ENCODE results near the gene CBLL2.
"Not testable (repeated sequence)": the region's sequence is repeated elsewhere in the genome, so short reads cannot be mapped to it uniquely, and the experiment has no call there.

Gene CBLL2, protein sequence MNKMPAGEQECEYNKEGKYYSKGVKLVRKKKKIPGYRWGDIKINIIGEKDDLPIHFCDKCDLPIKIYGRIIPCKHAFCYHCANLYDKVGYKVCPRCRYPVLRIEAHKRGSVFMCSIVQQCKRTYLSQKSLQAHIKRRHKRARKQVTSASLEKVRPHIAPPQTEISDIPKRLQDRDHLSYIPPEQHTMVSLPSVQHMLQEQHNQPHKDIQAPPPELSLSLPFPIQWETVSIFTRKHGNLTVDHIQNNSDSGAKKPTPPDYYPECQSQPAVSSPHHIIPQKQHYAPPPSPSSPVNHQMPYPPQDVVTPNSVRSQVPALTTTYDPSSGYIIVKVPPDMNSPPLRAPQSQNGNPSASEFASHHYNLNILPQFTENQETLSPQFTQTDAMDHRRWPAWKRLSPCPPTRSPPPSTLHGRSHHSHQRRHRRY

GRCh38 chrX:22272613-22273012 lies at the start of gene CBLL2:
Gene CBLL2, plus strand, starts transcription at chrX:22272913. Its CDS starts 79 bp downstream, at chrX:22272992.
- DNase-seq (ENCODE audit: low read depth in 2 of 2), result no peak

DNA sequence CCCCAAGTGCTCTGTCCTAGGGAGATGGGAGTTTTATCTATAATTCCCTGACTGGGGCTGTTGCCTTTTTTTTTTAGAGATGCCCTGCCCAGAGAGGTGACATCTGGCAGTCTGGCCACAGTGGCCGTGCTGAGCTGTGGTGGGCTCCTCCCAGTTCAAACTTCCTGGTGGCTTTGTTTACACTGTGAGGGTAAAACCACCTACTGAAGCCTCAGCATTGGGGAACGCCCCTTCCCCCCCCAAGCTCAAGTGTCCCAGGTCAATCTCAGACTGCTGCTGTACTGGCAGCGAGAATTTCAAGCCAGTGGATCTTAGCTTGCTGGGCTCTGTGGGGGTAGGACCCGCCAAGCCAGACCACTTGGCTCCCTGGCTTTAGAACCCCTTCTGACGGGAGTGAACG lies 38.3 kb upstream of the CBLL2 start:
- DNase-seq (ENCODE audit: low read depth in 2 of 2), result no peak

GRCh38 chrX:22237479-22237878 lies 35.2 kb upstream of the CBLL2 start:
- DNase-seq (ENCODE audit: low read depth in 2 of 2), result no peak

DNA sequence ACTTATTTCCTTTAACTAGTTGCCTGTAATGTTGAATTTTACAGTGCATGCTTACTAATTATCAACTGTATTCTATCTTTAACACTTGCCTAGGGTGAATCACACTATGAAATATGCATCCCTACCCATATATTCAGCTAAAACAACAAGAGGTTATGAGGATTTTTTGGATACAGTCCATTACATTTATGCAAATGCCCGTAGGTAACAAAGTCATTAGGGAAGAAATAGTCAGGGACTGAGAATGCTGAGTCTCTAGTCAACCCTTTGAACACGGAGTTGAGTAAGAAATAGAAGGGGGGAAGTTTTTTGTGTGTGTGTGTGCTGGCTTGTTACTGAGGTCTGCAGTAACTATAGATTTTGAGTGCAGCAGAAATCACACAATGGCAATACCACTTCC lies 26.1 kb upstream of the CBLL2 start:
- DNase-seq (ENCODE audit: low read depth in 2 of 2), result no peak

- no peak for DNase-seq (ENCODE audit: low read depth in 2 of 2)
Measured at GRCh38 chrX:22247169-22247568, 25.5 kb upstream of the CBLL2 start.

DNA sequence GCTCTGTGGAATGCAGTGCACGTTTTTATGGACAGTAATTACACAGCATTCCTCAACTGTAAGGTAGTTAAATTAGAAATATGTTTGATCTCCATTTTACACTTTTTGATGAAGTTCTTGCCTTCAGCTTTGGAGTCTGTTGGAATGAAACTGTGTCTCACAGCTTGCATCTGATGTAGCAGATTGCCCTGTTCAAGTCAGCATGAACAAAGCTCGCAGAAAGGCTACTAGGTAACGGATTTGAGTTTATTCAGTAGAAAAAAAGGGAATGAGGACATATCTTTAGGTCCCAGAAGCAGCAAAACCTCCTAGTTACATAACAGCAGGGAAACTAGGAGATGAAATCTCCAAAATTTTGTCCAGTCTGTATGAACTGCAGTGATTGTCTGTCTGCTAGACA lies 24.3 kb upstream of the CBLL2 start:
- no peak for DNase-seq (ENCODE audit: low read depth in 2 of 2)

- no peak for DNase-seq (ENCODE audit: low read depth in 2 of 2)
Measured at GRCh38 chrX:22249371-22249770, 23.3 kb upstream of the CBLL2 start.

DNA sequence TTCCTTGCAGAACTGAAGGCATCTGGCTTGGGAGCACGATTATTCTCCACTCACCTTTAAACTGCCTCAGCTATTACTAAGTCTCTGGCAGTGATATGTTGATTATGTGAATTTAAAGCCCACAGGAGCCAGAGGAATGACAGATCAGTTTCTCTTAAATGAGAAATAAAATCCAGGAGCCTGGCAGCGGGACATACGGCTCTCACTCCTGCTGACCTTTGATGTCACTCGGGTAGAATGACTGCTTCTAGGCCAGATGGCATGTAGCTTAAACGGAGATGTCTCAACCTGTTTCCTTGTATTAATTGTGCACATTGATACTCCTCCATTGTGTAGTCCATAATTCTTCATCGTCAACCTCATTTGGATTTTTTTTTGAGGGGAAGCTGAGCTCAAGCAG lies 4.0 kb upstream of the CBLL2 start:
- no peak for DNase-seq (ENCODE audit: low read depth in 2 of 2)

GRCh38 chrX:22273714-22274317 lies 1.1 kb downstream of the CBLL2 start:
- DNase-seq (ENCODE audit: low read depth in 2 of 2), result no peak

- no peak for DNase-seq (ENCODE audit: low read depth in 2 of 2)
Measured at GRCh38 chrX:22276781-22277180, 4.1 kb downstream of the CBLL2 start.

- DNase-seq (ENCODE audit: low read depth in 2 of 2), result no peak
Measured at GRCh38 chrX:22278375-22278774, 5.7 kb downstream of the CBLL2 start.

GRCh38 chrX:22289209-22289608 lies 16.5 kb downstream of the CBLL2 start:
- DNase-seq (ENCODE audit: low read depth in 2 of 2), result not testable (repeated sequence)

- no peak for DNase-seq (ENCODE audit: low read depth in 2 of 2)
Measured at GRCh38 chrX:22296871-22297270, 24.2 kb downstream of the CBLL2 start.

- DNase-seq (ENCODE audit: low read depth in 2 of 2), result no peak
Measured at GRCh38 chrX:22300130-22300529, 27.4 kb downstream of the CBLL2 start.

DNA sequence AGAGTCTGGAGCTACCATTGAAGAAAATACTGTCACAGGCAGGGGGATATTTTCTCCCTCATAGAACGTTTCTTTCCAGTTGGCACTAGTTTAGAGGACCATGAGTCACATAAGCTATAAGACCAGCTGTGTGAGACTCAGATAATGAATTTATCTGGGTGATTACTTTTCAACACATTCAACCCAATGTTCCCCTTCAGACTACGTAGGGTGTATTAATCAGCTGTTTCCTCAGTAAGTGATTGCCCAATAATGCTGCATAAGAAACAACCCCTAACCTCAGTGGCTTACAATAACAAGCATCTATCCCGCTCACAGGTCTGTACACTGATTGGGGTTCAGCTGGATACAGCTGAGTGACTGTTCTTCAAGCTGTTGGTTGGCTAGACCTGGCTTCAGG lies 38.1 kb downstream of the CBLL2 start:
- no peak for DNase-seq (ENCODE audit: low read depth in 2 of 2)

DNA sequence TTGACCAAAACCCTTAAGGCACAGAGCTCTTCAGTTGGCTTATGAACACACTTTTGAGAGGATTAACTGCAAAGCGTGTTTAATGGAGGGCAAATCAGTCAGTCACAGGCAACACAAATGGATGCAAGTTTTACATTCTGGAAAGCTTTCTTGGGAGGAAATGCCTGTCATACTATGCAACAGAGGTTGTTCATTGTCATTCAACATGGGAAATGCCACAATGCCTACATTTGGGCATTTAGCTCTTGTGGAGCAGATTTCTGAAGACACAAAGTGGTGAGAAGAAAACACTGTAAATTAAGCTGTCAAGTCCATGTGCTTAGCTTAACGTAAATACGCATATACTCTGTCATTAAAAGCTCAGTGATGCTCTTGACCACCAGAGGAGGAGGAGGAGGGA lies 41.1 kb downstream of the CBLL2 start:
- no peak for DNase-seq (ENCODE audit: low read depth in 2 of 2)

DNA sequence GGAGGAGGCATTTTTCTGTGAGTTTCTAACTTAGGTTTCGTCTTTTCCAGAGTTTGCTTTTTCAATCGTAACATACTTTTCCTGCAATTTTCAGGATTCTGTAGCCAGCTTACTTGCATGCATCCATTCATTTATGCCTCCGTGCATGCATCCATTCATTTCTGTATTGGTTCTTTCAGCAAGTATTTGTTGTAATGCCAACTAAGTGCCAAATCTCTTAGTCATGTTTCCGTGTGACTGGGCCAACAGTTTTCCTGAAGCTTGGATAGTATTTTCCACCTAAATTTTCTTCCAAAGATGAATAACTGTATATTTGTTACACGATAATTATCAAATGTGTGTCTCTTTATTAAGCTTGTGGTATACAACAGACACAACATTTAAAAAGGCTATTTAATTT lies 41.5 kb downstream of the CBLL2 start:
- no peak for DNase-seq (ENCODE audit: low read depth in 2 of 2)

GRCh38 chrX:22314692-22315091 lies 42.0 kb downstream of the CBLL2 start:
- no peak for DNase-seq (ENCODE audit: low read depth in 2 of 2)

DNA sequence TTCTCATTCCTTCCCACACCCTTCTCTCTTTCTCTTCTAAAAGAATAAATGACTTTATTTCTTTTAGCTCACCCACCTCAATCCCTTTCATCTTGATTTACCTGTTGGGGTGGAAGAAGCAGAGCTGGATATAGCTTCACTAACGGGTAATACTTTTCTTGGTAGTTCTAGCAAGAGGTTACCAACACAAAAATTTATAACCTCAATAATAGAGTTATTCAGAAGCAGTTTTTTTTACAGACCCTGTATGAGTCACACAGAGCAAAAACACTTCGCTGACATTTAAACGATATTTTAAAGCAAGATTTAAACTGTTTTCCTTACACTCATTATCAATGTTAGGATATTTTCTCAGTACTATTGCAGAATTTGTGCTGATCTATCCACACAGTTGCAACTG lies 42.4 kb downstream of the CBLL2 start:
- DNase-seq (ENCODE audit: low read depth in 2 of 2), result no peak

DNA sequence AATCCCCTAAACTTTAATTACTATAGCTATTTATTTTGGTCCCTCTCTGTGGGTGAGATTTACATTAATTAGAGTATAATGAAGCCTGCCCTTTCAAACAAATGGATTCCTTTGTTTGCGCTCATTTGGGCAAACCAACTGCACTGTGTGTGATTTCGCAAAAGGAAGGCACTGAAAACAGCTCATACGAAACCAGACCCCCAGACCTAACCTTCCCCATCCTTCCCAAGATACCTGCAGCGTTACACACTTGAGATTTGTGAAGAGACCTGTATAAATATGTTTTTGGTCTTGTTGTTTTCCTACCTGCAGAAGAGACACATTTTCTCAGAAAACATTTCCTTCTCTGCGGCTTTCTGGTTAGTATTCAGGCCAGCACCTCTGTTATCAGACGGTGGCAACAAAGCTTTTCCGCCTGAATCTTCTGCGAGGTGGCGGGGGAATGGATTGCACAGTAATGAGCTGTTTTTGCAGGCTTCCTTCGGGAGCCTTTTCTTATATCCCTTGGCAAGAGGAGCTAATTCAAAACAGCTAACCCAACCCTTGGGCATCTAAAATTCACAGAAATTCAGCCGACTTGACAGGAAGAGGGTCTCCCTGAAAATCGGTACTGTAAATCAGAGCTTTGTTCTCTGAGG lies 47.6 kb downstream of the CBLL2 start:
- no peak for DNase-seq (ENCODE audit: low read depth in 2 of 2)

DNA sequence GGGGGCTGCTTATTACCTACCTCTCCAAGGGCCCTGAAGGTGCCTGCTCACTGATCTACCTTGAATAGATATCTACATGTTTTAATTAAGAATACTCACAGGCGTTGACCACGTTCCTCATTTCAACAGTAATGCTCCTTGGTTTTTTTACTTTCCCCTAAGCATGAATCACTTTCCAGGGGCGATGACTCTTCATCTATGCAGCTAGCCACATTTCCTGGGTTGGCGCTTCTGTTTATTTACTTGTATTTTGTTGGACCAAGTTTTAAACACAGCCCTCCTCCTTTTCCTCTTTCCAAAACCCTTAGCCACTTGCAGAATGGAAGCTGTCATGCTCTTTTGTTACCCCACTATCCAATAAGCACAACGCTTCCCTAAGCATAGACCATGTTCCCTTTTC lies 50.8 kb downstream of the CBLL2 start:
- no peak for DNase-seq (ENCODE audit: low read depth in 2 of 2)

Measured in stimulated activated CD8-positive, alpha-beta memory T cell treated with anti-CD3 and anti-CD28 coated beads, Interleukin-7, amount 100 ng/mL, for 4 hours (primary cell).